HepG2 (cell line): ENCODE measurements around the gene SH2D3C. TPM values are rescaled to one million over a fixed set of nuclear protein-coding genes. Genes with fewer than 3 reads are reported as not detected.

Experiments used
- ARID2 ChIP-seq: sonication (generic); formaldehyde crosslinking; IDR thresholded peaks from 2 replicates; pipeline ENCODE4 v1.8.1; 2022; ENCODE audit warnings: mild to moderate bottlenecking, missing genetic modification reagents, borderline replicate concordance
- ATRX ChIP-seq: sonication (generic); formaldehyde crosslinking; IDR thresholded peaks from 2 replicates; pipeline ENCODE4 v1.4.0; 2020; ENCODE audit warnings: missing genetic modification reagents, borderline replicate concordance
- BORCS8-MEF2B ChIP-seq: sonication (generic); formaldehyde crosslinking; IDR thresholded peaks from 2 replicates; pipeline ENCODE4 v1.8.0; 2022; ENCODE audit warnings: mild to moderate bottlenecking, missing genetic modification reagents
- HMG20B ChIP-seq: conservative IDR thresholded peaks from 2 replicates; pipeline ENCODE4 v1.6.1; 2016; ENCODE audit warnings: missing genetic modification reagents, missing compliant biosample characterization
- IKZF1 ChIP-seq: fragments of 450-650 bp; IDR thresholded peaks from 2 replicates; pipeline ENCODE4 v1.7.1; 2016
- MTF2 ChIP-seq: sonication (generic); formaldehyde crosslinking; IDR thresholded peaks from 2 replicates; pipeline ENCODE4 v1.5.0; 2020; ENCODE audit warnings: missing genetic modification reagents, borderline replicate concordance
- MXD4 ChIP-seq: IDR thresholded peaks from 2 replicates; pipeline ENCODE4 v1.6.1; 2016; ENCODE audit warnings: mild to moderate bottlenecking, missing biosample characterization, missing genetic modification reagents
- NFKB2 ChIP-seq: sonication (generic); formaldehyde crosslinking; IDR thresholded peaks from 2 replicates; pipeline ENCODE4 v1.4.0; 2020; ENCODE audit warnings: missing genetic modification reagents, borderline replicate concordance
- NR2C2 ChIP-seq: sonication (generic); formaldehyde crosslinking; IDR thresholded peaks from 2 replicates; pipeline ENCODE4 v1.4.0; 2020; ENCODE audit warnings: missing genetic modification reagents, mild to moderate bottlenecking, moderate library complexity, borderline replicate concordance
- SP5 ChIP-seq: IDR thresholded peaks from 2 replicates; pipeline ENCODE4 v1.6.1; 2016; ENCODE audit warnings: low read depth, borderline replicate concordance
- TCF7L2 ChIP-seq: IDR thresholded peaks from 2 replicates; pipeline ENCODE4 v1.6.1; 2011; ENCODE audit warnings: mild to moderate bottlenecking, low read depth, low read length, moderate library complexity
- YY1 ChIP-seq: IDR thresholded peaks from 2 replicates; pipeline ENCODE4 v1.6.1; 2011; ENCODE audit warnings: low read length, low read depth, moderate library complexity, mild to moderate bottlenecking; ENCODE audit not compliant: insufficient read depth, insufficient replicate concordance
- ZKSCAN1 ChIP-seq: fragments of 150-350 bp; IDR thresholded peaks from 2 replicates; pipeline ENCODE4 v1.6.1; 2014; ENCODE audit warnings: low read length
- ZNF180 ChIP-seq: sonication (generic); formaldehyde crosslinking; IDR thresholded peaks from 2 replicates; pipeline ENCODE4 v1.4.0; 2020; ENCODE audit warnings: low read depth, missing genetic modification reagents, borderline replicate concordance
- ZNF724P ChIP-seq: sonication (generic); formaldehyde crosslinking; IDR thresholded peaks from 2 replicates; pipeline ENCODE4 v1.8.0; 2022; ENCODE audit warnings: missing genetic modification reagents, borderline replicate concordance
- ZNF775 ChIP-seq: sonication (generic); formaldehyde crosslinking; IDR thresholded peaks from 2 replicates; pipeline ENCODE4 v1.4.0; 2020; ENCODE audit warnings: missing genetic modification reagents, mild to moderate bottlenecking, moderate library complexity, borderline replicate concordance
- polyA plus RNA-seq, 8 experiments: library from polyadenylated mRNA; depleted of rRNA in 3 of 8; stranded (reverse) in 7 of 8; unstranded in 1 of 8; fragments of >200 nt; fragmentation: Illumina TruSeq in 4 of 8; extraction: Trizol in 4 of 8; gene quantifications; 2 replicates each; pipeline versions ENCODE4 v1.2.1 to v1.2.3, GENCODE V29; 2011 to 2016; ENCODE audit warnings: low read depth in 4 of 8, missing spikeins in 1 of 8, mixed read lengths in 1 of 8; ENCODE audit not compliant: insufficient read depth in 1 of 8
- total RNA-seq, 5 experiments: library from RNA; depleted of rRNA; stranded (reverse); fragments of >200 nt; fragmentation: Illumina TruSeq; extraction: Trizol; gene quantifications; 2 replicates each; pipeline ENCODE4 v1.2.3, GENCODE V29; 2016; ENCODE audit warnings: low read depth in 1 of 5
- TF ChIP-seq, protein P1 (sequence below): sonication (generic); formaldehyde crosslinking; conservative IDR thresholded peaks from 2 replicates; pipeline ENCODE4 v1.4.0; 2020; ENCODE audit warnings: mild to moderate bottlenecking, missing genetic modification reagents, moderate library complexity
- TF ChIP-seq, protein P2 (sequence below): sonication (generic); formaldehyde crosslinking; IDR thresholded peaks from 2 replicates; pipeline ENCODE4 v1.4.0; 2020; ENCODE audit warnings: low read depth, mild to moderate bottlenecking, missing genetic modification reagents
- TF ChIP-seq, protein P3 (sequence below): sonication (generic); formaldehyde crosslinking; IDR thresholded peaks from 2 replicates; pipeline ENCODE4 v1.8.0; 2022; ENCODE audit warnings: low read depth, missing genetic modification reagents

Gene SH2D3C
- total and polyA plus RNA-seq, 2 of the 13 experiments (the other 11 are each of a cell fraction or from before 2014, with no cell fraction given): not detected

DNA sequence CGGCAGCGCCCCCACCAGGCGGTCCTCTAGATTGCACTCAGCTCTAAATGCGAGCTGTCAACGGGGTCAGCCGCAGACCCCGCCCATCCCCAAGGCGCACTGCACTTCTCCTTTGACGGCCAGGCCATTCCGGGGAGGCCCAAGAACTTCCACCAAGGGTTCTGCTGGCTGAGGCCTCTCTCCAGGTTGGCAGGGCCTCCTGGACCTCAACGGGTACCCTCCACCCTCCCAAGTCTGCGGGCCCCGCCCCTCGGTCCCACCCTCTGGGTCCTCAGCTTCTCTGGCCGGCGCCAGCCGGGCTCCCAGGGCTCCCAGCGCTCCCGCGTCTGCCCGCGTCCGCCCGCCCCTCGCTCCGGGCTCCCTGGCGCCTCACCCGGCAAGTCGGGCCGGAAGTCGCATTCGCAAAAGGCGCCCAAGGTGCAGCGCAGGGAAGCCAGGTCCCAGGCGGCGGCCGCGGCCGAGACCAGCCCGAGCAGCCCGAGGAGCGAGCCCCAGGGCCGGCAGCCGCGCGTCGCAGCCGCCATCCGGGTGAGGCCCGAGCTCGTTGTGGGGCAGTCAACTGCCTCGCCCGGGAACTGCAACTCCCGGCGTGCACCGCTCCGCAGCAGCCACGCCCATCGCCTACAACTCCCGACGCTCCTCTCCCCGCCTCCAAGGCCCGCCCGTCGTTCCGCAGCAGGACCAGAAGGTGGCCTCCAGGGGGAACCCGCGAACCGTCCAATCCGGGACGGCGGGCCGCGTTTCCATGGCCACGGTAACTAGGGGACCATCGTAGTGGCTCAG, 43.5 kb downstream of the SH2D3C start, which contains the start of gene TOR2A (continued):
- TF ChIP-seq MXD4 (CRISPR knock-in tag) (peak; percentile 54), ATRX (no peak), ZNF724P (peak; percentile 79; the same call in 1 of the 2 replicates), NFKB2 (CRISPR knock-in tag) (no peak; the same call in 1 of the 2 replicates), IKZF1 (no peak), YY1 (peak; percentile 80), ZNF775 (CRISPR knock-in tag) (0 out of 2 replicates have a peak, but pooled peaks have one; percentile 66), SP5 (peak; percentile 81), NR2C2 (CRISPR knock-in tag) (peak; percentile 70), HMG20B (no peak), ZNF180 (peak; percentile 97; the same call in 1 of the 2 replicates), BORCS8-MEF2B (CRISPR knock-in tag) (peak; percentile 70; the same call in 1 of the 2 replicates), MTF2 (0 out of 2 replicates have a peak, but pooled peaks have one; percentile 59), TCF7L2 (no peak), ARID2 (no peak), ZKSCAN1 (no peak; the same call in 1 of the 2 replicates)
- TF ChIP-seq, protein P1, sequence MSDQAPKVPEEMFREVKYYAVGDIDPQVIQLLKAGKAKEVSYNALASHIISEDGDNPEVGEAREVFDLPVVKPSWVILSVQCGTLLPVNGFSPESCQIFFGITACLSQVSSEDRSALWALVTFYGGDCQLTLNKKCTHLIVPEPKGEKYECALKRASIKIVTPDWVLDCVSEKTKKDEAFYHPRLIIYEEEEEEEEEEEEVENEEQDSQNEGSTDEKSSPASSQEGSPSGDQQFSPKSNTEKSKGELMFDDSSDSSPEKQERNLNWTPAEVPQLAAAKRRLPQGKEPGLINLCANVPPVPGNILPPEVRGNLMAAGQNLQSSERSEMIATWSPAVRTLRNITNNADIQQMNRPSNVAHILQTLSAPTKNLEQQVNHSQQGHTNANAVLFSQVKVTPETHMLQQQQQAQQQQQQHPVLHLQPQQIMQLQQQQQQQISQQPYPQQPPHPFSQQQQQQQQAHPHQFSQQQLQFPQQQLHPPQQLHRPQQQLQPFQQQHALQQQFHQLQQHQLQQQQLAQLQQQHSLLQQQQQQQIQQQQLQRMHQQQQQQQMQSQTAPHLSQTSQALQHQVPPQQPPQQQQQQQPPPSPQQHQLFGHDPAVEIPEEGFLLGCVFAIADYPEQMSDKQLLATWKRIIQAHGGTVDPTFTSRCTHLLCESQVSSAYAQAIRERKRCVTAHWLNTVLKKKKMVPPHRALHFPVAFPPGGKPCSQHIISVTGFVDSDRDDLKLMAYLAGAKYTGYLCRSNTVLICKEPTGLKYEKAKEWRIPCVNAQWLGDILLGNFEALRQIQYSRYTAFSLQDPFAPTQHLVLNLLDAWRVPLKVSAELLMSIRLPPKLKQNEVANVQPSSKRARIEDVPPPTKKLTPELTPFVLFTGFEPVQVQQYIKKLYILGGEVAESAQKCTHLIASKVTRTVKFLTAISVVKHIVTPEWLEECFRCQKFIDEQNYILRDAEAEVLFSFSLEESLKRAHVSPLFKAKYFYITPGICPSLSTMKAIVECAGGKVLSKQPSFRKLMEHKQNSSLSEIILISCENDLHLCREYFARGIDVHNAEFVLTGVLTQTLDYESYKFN (CRISPR knock-in tag): peak; percentile 59
- TF ChIP-seq, protein P2, sequence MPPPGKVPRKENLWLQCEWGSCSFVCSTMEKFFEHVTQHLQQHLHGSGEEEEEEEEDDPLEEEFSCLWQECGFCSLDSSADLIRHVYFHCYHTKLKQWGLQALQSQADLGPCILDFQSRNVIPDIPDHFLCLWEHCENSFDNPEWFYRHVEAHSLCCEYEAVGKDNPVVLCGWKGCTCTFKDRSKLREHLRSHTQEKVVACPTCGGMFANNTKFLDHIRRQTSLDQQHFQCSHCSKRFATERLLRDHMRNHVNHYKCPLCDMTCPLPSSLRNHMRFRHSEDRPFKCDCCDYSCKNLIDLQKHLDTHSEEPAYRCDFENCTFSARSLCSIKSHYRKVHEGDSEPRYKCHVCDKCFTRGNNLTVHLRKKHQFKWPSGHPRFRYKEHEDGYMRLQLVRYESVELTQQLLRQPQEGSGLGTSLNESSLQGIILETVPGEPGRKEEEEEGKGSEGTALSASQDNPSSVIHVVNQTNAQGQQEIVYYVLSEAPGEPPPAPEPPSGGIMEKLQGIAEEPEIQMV (CRISPR knock-in tag): peak; percentile 79; the same call in 1 of the 2 replicates
- TF ChIP-seq, protein P3, sequence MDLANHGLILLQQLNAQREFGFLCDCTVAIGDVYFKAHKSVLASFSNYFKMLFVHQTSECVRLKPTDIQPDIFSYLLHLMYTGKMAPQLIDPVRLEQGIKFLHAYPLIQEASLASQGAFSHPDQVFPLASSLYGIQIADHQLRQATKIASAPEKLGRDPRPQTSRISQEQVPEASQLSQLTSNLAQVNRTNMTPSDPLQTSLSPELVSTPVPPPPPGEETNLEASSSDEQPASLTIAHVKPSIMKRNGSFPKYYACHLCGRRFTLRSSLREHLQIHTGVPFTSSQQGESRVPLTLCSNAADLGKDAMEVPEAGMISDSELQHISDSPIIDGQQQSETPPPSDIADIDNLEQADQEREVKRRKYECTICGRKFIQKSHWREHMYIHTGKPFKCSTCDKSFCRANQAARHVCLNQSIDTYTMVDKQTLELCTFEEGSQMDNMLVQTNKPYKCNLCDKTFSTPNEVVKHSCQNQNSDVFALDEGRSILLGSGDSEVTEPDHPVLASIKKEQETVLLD (CRISPR knock-in tag): no peak
